Testis (tissue), 2 donors: Measurements from ENCODE around the gene RPLP2.

Experiments
- CTCF ChIP-seq, 3 experiments: fragments of 450-650 bp in 2 of 3; fragments of 200-600 bp in 1 of 3; sonication (generic) in 1 of 3; IDR thresholded peaks; one replicate each; pipeline ENCODE4 v1.5.1; 2016 to 2019; ENCODE audit warnings: antibody characterized with exemption in 3 of 3, mild to moderate bottlenecking in 2 of 3, moderate library complexity in 1 of 3
- POLR2A ChIP-seq: fragments of 450-650 bp; IDR thresholded peaks from one replicate; pipeline ENCODE4 v1.6.1; 2017; ENCODE audit warnings: antibody characterized with exemption, mild to moderate bottlenecking, moderate library complexity

DNA sequence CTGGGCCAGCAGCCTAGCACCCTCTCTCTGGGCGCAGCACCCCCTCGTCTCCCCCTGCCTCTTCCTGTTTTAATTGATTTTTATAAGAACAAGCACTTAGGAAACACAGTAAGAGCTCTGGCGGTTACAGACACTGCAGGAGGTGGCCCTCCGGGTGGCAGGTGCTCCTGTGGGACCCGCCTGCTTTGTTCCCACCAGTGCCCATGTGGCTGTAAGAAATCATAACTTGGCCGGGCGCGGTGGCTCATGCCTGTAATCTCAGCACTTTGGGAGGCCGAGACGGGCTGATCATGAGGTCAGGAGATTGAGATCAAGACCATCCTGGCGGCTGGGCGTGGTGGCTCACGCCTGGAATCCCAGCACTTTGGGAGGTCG, 51.3 kb downstream of the RPLP2 start:
- no peak for TF ChIP-seq CTCF (IDR thresholded peaks at IDR 0.05)
- no peak for TF ChIP-seq POLR2A
